Activated CD4-positive, alpha-beta T cell treated with anti-CD3 and anti-CD28 coated beads, Interleukin-2, Interleukin-4, amounts not matched to agents 100 ng/mL and 50 ng/mL, durations not matched to agents 16 hours and 8 hours (primary cell): ENCODE measurements around the gene PRPS1L1.

Source experiments
- DNase-seq: peaks from one replicate; pipeline ENCODE4 v3.0.0-alpha.2; 2020; ENCODE audit warnings: low spot score

Gene PRPS1L1

DNA sequence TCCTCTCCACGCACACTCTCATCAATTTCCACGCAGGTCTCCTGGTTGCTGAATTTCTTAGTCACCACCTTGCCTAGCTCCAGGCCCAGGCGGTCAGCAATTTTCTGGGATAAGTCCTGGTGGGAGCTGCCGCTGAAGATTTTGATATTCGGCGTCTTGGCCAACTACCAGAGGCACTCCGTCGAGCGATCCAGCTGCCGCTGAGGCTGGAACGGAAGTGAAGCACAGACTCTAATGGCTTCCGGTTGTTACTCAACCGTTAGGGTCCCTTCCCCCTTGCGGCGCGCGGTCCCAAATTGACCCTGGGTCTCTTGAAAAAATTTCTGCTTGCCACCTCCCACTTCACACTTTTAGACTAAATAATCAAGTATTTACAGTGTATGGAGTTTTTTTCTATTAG lies at the start of gene PRPS1L1:
PRPS1L1 (minus strand) TSS at position 219 of the 400 bp plus-strand sequence.
- no peak for DNase-seq

DNA sequence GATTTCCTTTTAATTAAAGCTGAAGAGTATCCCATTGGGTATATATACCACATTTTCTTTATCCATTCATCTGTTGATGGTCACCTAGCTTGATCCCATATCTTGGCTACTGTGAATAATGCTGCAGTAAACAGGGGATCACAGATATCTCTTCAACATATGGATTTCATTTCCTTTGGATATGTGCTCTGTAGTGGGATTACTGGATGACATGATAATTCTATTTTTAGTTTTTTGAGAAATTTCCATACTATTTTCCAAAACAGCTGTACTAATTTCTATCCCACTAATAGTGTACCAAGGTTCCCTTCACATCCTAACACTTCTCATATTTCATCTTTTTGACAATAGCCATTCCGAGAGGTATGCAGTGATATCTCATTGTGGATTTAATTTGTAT lies 48.8 kb upstream of the PRPS1L1 start:
- no peak for DNase-seq

DNA sequence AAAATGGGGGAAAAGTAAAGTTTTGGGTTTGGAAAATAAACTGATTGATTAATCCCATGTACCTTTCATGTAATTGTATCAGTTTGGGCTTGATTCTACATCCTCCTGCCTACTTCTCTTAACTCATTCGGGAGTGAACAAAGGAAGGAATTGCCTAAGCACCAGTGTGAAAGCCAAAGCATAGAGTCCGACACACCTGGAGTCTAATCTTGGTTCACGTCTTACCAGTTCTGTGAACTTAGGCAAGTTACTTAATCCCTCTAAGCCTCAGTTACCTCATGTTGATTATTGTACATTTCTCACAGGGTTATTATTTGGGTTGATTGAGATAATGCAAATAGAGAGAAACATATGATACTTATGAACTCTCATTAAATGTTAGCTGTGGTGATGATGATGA lies 41.1 kb upstream of the PRPS1L1 start:
- no peak for DNase-seq

GRCh38 chr7:18064242-18064838 lies 36.7 kb upstream of the PRPS1L1 start:
- peak; percentile 21 for DNase-seq

DNA sequence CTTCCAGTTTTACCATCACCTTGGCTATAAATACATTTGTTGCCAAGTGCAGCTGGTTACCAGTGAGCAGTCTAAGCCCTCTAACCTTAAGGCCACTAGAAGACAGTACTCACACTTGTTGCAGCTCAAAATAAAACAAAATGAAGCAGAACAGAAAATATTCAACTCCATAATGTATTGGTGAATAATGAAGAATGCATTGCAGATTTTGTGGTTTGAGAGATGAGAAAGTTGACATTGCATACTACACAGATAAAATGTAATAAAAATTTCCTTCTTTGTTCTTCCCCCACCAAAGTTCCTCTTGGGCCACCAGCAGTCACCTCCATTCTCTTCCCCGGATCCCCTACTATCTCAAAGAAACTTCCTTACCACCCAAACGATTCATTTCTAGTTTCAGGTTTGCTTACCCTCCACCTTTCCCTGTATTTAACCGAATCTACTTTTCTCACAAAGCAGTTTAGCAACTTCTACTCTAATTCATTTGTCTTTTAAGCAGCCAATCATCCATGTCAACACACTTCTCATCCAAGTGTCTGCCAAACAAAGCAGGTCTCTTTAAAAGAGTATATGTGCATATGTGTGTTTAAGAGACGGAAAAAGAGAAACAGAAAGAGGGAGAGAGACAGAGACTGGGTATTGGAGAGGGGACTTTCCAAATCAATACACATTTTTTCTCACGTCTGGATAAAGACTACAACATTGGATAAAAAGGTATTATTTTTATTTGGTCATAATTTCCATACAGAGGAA lies 35.7 kb upstream of the PRPS1L1 start:
- DNase-seq, result no peak

GRCh38 chr7:18059171-18059570 lies 31.5 kb upstream of the PRPS1L1 start:
- DNase-seq, result no peak

DNA sequence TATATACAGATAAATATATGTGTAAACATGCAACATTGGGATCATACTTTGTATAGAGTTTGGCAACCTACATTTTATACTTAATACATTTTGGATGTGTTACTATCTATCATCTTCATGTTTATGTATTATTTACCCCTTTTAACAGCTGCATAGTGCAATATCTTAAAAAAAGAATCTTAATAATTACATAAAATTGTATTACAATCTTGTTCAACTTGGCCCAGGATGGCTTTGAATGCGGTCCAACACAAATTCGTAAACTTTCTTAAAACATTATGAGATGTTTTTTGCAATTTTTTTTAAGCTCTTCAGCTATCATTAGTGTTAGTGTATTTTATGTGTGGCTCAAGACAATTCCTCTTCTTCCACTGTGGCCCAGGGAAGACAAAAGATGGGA lies 26.3 kb upstream of the PRPS1L1 start:
- DNase-seq, result no peak

- DNase-seq, result no peak
Measured at GRCh38 chr7:18053177-18053928, 25.7 kb upstream of the PRPS1L1 start.

DNA sequence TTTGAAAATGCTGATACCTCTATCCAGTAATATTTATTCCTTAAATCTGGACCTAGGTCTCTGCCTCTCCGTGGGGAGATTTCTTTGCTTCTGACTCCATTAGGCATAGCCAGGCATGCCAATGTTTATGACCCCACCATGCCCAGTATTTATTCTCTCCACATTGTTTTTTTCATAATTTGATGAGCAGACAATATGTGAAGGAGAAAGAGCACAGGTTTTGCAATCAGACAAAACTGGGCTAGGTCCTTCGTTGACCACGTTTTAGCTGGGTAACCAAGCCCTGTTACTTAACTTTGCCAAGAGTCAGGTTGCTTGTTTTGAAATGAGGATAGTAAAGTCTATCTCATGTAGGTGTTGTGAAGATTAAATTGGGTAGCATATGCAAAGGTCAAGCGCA lies 21.6 kb upstream of the PRPS1L1 start:
- no peak for DNase-seq

GRCh38 chr7:18046601-18047000 lies 19.0 kb upstream of the PRPS1L1 start:
- DNase-seq, result no peak

DNA sequence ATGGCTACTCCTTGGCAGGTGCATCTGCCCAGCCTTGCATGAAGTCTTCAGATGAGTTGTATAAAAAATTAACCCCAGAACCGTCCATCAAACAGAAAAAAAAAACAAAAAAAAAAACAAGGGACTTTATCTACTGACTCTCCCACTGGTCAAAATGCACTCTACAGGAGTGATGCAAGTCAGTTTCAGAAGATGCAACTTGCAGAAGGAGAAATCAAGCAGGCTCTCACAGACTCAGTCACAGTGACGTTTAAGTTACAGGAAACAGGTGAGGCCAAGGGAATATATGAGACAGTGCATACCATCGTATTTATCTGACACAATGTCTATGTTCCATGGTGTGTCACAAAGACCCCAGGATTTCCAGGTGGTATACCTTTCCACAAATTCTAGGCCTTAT lies 17.5 kb upstream of the PRPS1L1 start:
- DNase-seq, result no peak

DNA sequence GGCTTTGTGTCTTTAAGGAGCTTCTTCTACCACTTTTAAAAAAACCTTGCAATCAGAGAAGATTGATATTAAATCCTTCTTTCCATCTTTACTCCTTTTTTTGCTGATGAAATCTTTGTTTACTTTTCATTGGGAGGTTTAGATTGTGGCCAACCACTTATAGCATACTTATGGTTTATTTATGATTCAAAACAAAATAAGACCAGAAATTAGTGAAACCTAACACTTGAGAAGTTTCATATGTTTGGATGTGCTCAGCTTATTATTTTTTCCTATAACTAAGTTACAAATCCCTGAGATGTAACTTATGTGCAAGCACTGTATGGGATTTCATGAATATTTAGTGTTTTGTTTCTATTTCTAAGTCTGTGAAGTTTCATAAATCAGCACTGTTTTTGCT lies 13.5 kb upstream of the PRPS1L1 start:
- DNase-seq, result no peak

DNA sequence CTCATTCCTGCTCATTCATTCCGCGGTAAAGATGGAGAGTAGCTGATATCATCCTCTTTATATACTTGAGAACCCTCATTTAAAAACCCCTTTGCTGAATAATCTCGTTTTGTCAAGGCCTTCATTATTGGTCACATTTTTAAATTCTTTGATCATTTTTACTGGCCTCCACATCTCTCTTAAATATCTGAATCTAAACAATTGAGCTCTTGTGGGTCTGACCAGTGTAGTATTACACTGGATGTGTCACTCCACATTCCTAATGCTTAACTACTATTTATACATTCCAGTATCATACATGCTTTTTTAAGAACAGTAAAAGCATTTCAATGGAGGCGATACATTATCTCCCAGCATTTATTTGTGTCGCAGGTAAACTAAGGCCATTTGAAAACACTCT lies 12.6 kb upstream of the PRPS1L1 start:
- DNase-seq, result no peak

DNA sequence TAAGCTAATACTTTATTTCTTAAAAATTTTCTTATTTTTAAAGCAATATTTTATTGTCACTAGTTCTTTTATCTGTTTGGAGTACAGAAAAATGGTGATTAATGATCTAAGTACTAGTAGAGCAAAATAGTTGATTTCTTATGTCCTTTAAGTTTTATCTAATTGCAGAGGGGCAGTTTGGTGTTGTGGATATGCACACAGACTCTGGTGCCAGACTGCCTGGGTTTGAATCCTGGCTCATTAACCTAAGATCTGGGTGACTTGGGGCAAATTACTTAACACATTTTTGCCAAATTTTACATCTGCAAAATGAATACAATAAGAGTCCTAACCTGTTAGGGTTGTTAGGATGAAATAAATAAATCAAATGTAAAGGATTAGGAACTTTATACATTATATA lies 10.7 kb upstream of the PRPS1L1 start:
- DNase-seq, result no peak

- DNase-seq, result no peak
Measured at GRCh38 chr7:18037609-18038008, 10.0 kb upstream of the PRPS1L1 start.

GRCh38 chr7:18036783-18037182 lies 9.1 kb upstream of the PRPS1L1 start:
- DNase-seq, result no peak

- no peak for DNase-seq
Measured at GRCh38 chr7:18030758-18031157, 3.1 kb upstream of the PRPS1L1 start.

GRCh38 chr7:18020138-18020715 lies 7.4 kb downstream of the PRPS1L1 start:
- no peak for DNase-seq

- no peak for DNase-seq
Measured at GRCh38 chr7:18019555-18019954, 8.1 kb downstream of the PRPS1L1 start.

DNA sequence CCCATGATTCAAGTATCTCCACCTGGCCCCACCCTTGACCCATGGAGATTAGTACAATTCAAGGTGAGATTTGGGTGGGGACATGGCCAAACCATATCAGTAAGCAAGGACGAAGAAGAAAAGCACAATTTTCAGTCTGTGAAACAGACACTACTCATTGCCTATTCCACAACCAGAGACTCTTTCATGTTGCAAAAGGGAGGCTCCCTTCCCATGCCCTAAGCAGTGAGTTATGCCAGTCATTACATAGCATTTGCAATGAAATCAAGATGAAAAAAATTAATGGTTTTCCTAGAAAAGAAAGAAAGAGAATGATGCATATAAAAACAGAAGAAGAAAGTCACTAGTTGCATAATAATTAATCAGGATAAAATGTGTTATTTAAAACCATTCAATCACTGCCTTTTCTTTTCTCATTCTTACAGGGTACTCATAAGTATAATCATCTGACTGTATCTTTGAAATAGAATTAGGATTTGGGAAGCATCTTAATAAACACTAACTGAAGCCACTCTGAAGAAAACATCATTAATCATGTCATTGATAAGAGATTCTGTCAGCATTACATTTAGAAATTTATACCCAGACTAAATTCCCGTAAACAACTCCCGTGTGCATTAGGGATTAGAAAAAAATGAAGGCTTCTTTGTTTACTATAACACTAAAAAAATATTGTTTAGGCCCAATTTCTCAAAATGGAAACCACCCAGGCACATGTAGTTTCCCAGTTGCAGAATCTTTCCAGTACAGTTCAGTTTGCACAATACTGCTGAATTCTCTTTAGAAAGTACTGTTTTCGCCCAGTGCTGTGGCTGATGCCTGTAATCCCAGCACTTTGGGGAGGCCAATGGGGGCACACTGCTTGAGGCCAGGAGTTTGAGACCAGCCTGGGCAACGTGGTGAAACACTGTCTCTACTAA lies 9.1 kb downstream of the PRPS1L1 start:
- no peak for DNase-seq

DNA sequence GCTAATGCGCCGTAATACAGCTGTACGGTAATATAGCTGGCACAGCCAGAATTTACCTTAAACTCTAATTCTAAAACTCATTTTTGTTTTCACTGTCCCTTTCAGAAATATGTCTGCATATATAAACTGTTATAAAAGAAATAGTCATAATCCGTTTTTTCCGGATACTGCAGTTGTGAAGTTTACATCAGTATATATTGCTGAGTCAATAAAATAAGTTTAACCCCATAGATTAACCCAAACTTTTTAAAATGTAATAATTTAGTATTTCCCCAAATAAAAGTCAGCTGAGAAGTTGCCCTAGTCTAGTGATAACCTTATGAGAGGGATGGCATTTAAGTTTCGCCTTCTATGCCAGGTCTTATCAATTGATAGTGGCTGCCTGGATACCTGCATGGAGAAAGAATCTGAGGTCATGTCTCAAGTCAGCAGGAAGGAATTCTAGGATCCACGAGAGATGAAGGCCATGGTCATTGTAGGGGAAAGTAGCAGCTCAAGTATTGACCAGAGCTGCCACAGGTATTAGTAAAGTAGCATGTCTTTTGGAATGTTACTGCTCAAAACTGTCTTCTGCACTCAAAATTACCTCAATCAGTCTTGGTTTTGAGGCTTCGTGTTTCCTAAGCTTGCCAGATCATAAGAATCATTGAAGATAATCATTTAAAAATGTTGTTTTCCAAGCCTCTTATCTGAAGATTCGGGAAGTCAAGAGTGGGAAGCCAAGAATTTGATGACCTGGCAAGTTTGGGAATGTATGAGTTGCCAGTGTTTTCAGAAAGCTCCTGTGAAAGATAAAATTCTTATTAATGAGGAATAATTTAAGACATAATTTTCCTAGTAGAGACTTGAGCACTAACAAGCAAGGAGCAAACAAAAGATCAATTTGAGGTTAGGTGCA lies 10.8 kb downstream of the PRPS1L1 start:
- no peak for DNase-seq
